HFF-Myc (cell line): Measurements from ENCODE around the gene PGLYRP4.

Source experiments
- DNase-seq: peaks from one replicate; pipeline ENCODE4 v3.0.0-alpha.2; 2011; ENCODE audit warnings: low read depth; ENCODE audit errors: extremely low read depth
- H3K4me3 ChIP-seq: replicated peaks from 2 replicates; pipeline ENCODE4 v1.5.1; 2011; ENCODE audit warnings: low read depth, mild to moderate bottlenecking, control low read depth, low read length
- CTCF ChIP-seq: IDR thresholded peaks from 2 replicates; pipeline ENCODE4 v1.5.1; 2012; ENCODE audit warnings: mild to moderate bottlenecking, low read depth, low read length, control low read depth; ENCODE audit errors: missing control alignments

PGLYRP4 gene

DNA sequence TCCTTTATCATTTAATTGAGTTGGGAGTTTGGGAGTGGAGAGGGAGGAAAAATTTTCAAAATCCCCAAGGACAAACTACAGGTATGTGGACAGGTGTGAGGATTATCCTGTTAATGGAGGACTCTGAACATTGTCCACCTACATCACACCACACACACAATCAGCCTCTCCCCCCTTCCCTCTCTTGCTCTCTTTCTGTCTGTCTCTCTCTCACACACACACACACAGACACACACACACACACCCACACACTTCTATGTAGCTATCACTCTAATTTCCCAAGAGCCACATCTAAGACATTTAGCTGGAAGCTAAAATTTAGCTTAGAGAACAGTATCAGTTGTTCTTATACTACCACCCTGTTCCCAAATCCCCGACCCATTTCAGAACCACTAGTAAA lies 40.8 kb upstream of the PGLYRP4 start:
- TF ChIP-seq CTCF: no peak
- H3K4me3 ChIP-seq: no peak overlapping the region
- no peak for DNase-seq

- DNase-seq: no peak
- no peak for TF ChIP-seq CTCF
- no peak overlapping the region for H3K4me3 ChIP-seq
These were observed 39.1 kb upstream of the PGLYRP4 start for GRCh38 chr1:153387785-153388184.

DNA sequence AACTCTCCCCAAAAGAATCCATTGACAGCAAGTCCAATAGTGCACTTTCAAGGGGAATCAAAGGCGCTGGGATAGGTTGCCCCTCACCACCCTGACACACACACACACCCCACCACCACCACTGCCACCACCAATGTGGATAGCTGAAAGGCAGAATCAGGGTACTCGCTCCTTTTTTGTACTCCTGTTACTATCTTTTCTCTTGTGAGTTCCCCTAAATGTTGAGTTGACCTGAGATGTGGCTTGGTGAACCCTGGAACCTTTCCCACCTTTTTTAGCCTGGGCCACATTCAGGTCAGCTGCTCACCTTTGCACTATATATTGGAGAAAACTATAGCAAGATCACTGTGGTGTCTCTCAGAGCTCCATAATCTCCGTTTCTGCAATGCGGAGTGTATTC lies 38.4 kb upstream of the PGLYRP4 start:
- H3K4me3 ChIP-seq: no peak overlapping the region
- no peak for DNase-seq
- TF ChIP-seq CTCF: no peak

GRCh38 chr1:153386500-153386901 lies 37.9 kb upstream of the PGLYRP4 start:
- no peak overlapping the region for H3K4me3 ChIP-seq
- no peak for DNase-seq
- no peak for TF ChIP-seq CTCF

DNA sequence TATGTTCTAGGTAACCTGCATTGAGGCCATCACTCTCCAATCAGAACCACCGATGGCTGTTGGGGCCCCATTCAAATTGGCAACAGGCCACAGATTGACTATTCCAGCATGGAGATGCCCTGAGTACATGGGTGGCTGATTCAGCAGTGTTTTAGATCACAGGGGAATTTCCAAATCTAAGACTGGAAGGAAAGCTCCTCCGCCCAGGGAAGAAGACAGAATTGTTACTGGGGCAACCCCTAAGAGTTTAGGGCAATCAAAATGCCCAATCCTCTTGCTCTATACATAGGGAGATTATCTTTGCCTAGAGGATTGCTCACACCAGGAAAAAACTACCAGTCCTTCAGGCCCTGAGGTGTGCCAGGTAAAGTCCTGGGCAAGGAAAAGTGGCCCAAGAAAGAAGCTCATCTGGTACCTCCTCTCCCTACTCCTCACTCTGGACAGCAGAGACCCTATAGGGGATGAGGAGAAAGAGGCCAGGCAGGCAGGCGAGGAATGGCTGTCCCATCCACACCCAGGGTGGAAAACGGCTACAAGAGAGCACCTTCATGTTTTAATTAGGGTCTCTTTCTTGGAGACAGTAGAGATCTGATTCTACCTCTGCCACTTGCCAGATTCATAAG lies 36.4 kb upstream of the PGLYRP4 start:
- no peak for DNase-seq
- no peak for TF ChIP-seq CTCF
- no peak overlapping the region for H3K4me3 ChIP-seq

- no peak for DNase-seq
- no peak for TF ChIP-seq CTCF
- H3K4me3 ChIP-seq: no peak overlapping the region
These were observed 32.1 kb upstream of the PGLYRP4 start for GRCh38 chr1:153380711-153381110.

GRCh38 chr1:153379591-153379990 lies 30.9 kb upstream of the PGLYRP4 start:
- TF ChIP-seq CTCF: no peak
- DNase-seq: no peak
- H3K4me3 ChIP-seq: no peak overlapping the region
